ENCODE results near the gene COL10A1. TPM values are rescaled to one million over a fixed set of nuclear protein-coding genes. Genes with fewer than 3 reads are reported as not detected.
A peak's percentile ranks its signal among the peaks of the same experiment; 100 is the strongest.

COL10A1 gene
- total RNA-seq, 1 experiment from 2014 or later = not detected

DNA sequence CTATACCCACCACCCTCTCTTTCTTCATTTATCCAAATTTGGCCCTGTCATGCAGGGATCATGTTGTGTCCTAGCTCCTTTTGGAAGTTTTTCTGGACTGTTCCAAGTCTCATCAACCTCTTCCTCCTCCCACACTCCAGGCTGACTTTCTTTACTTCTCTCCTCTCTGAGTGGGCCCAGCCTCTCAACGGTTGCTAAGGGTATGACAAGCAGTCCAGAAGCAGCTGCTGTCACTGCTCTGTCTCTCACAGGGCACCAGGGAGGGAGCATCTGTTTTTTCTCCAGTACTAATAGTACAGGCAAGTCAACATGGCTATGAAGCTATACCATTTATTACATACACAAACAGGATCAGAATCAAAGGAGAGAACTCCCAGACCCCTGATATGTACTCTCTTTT, 17.1 kb downstream of the COL10A1 start:
- Histone ChIP-seq H3K14ac (ENCODE audit: insufficient read depth, low read length) (no peak overlapping the region), H3K4me1 (ENCODE audit: insufficient read depth, low read length) (peaks cover 7% of the 10 kb centered on the region; the same call in 1 of the 2 replicates), H4K20me1 (ENCODE audit: control insufficient read depth, insufficient read depth, insufficient read length) (no peaks in the 10 kb centered on the region), H3T11ph (ENCODE audit: low read length) (no peak overlapping the region), H3K23ac (ENCODE audit: insufficient read length, low read depth, low read length) (no peak overlapping the region), H2BK120ac (ENCODE audit: low read depth, low read length, poor library complexity, severe bottlenecking) (no peak overlapping the region), H3K27ac (ENCODE audit: insufficient read length, low read depth, low read length) (no peak overlapping the region), H2BK5ac (ENCODE audit: insufficient read length, low read length) (no peak overlapping the region), H4K91ac (ENCODE audit: insufficient read length, low read depth, low read length) (no peak overlapping the region), H2AFZ (ENCODE audit: low read length) (no peak overlapping the region), H3K18ac (ENCODE audit: insufficient read length, low read depth, low read length) (no peak overlapping the region), H3K56ac (ENCODE audit: insufficient read length, low read depth, low read length) (no peak overlapping the region), H3K9ac (ENCODE audit: extremely low read depth, insufficient read length, low read length) (no peak overlapping the region), H3K23me2 (ENCODE audit: insufficient read length, low read depth, low read length, poor library complexity, severe bottlenecking) (no peaks in the 10 kb centered on the region), H3K4ac (ENCODE audit: low read depth, low read length) (no peak overlapping the region), H4K8ac (replicated peaks; ENCODE audit: insufficient read length, low read depth, low read length) (no peak overlapping the region), H2BK20ac (ENCODE audit: low read depth, low read length, poor library complexity, severe bottlenecking) (no peak overlapping the region), H2AK5ac (ENCODE audit: insufficient read length, low read length) (no peak overlapping the region), H3K9me3 (ENCODE audit: control insufficient read depth, low read depth, low read length) (no peaks in the 10 kb centered on the region), H3K27me3 (ENCODE audit: insufficient read depth, low read length) (no peaks in the 10 kb centered on the region), H2BK12ac (ENCODE audit: insufficient read length, low read depth, low read length) (no peak overlapping the region), H2BK15ac (ENCODE audit: low read depth, low read length) (no peak overlapping the region), H4K5ac (ENCODE audit: insufficient read length, low read depth, low read length) (no peak overlapping the region), H3K4me2 (ENCODE audit: insufficient read depth, insufficient read length, low read length) (no peak overlapping the region), H3K79me1 (ENCODE audit: insufficient read depth, low read depth, low read length, poor library complexity, severe bottlenecking) (no peaks in the 10 kb centered on the region), H3K79me2 (ENCODE audit: insufficient read depth, low read length) (no peaks in the 10 kb centered on the region)
- Mint-ChIP-seq H3K9me3 (no peaks in the 10 kb centered on the region), H3K36me3 (ENCODE audit: insufficient read depth in 1 of 3, low read depth in 3 of 3) (peaks cover 24 to 64% (median 37%) of the 10 kb centered on the region in 3 experiments; a peak in 6 of 7 replicates), H3K4me3 (no peak overlapping the region), H3K27ac (peak overlapping the region; percentile 10 to 80 (median 12); a peak in 6 of 7 replicates), H3K27me3 (ENCODE audit: low read depth) (no peaks in the 10 kb centered on the region), H3K4me1 (peaks cover 54 to 57% of the 10 kb centered on the region in 2 experiments)
- WGBS (ENCODE audit: extremely low coverage, insufficient read length, low lambda C conversion rate) = no CpG with 5 or more reads among the region's 1 CpG
- DNase-seq = no peak
- no peak for TF ChIP-seq CTCF (conservative IDR thresholded peaks at IDR 0.05)
